IMR-90 (cell line): ENCODE data around the gene COMP. TPM values are rescaled to one million over a fixed set of nuclear protein-coding genes. Genes with fewer than 3 reads are reported as not detected.

Source experiments
- ATAC-seq: fragments of 200-7000 bp; cut with Tn5 transposase; 2 replicates; pipeline ENCODE4 v1.9.1; 2020; ENCODE audit warnings: low read depth, mild to moderate bottlenecking, moderate library complexity
- BruUV-seq: library from RNA; stranded (reverse); fragments of 400-500 nt; replicated peaks from 2 replicates; lab custom pipeline; 2021; lab: Mats Ljungman, UMichigan
- CTCF ChIA-PET: fragments of 300-600 bp; formaldehyde crosslinking; extraction: SDS; loops from one replicate; lab custom pipeline; 2021; ENCODE audit warnings: antibody characterized with exemption; lab: Yijun Ruan, JAX
- POLR2A ChIA-PET: fragments of 300-600 bp; sonication (Branson Sonifier 250); formaldehyde crosslinking; loops from one replicate; lab custom pipeline; 2022; ENCODE audit warnings: antibody characterized with exemption; ENCODE audit not compliant: unreplicated experiment; lab: Charles Lee
- DNase-seq: peaks from one replicate; pipeline ENCODE4 v3.0.0; 2013
- H2AFZ ChIP-seq: replicated peaks from 2 replicates; pipeline ENCODE3; 2013; ENCODE audit warnings: low read length, mild to moderate bottlenecking; ENCODE audit not compliant: poor library complexity
- H2AK5ac ChIP-seq: 2 replicates; pipeline ENCODE4 v1.6.1; 2013; ENCODE audit warnings: low read depth, low read length, inconsistent platforms
- H2AK9ac ChIP-seq: replicated peaks from 2 replicates; pipeline ENCODE3; 2013; ENCODE audit warnings: mild to moderate bottlenecking, low read depth, low read length, moderate library complexity; ENCODE audit not compliant: poor library complexity
- H2BK120ac ChIP-seq: 2 replicates; pipeline ENCODE4 v1.6.1; 2013; ENCODE audit warnings: low read depth, low read length, inconsistent platforms
- H2BK15ac ChIP-seq: 3 replicates; pipeline ENCODE4 v1.6.1; 2013; ENCODE audit warnings: low read depth, low read length, inconsistent platforms
- H2BK20ac ChIP-seq: 2 replicates; pipeline ENCODE4 v1.6.1; 2013; ENCODE audit warnings: low read depth, mild to moderate bottlenecking, inconsistent platforms, low read length, moderate library complexity
- H2BK5ac ChIP-seq: 2 replicates; pipeline ENCODE4 v1.6.1; 2013; ENCODE audit warnings: mild to moderate bottlenecking, low read depth, low read length, inconsistent platforms; ENCODE audit not compliant: poor library complexity, severe bottlenecking
- H3K14ac ChIP-seq: replicated peaks from 2 replicates; pipeline ENCODE4 v1.6.1; 2013; ENCODE audit warnings: low read depth, low read length, inconsistent platforms
- H3K18ac ChIP-seq: 2 replicates; pipeline ENCODE4 v1.6.1; 2013; ENCODE audit warnings: low read depth, low read length, control low read depth
- H3K23ac ChIP-seq: 2 replicates; pipeline ENCODE4 v1.6.1; 2013; ENCODE audit warnings: low read depth, low read length, inconsistent platforms
- H3K27ac ChIP-seq: 2 replicates; pipeline ENCODE4 v1.5.1; 2013; ENCODE audit warnings: mild to moderate bottlenecking, control low read depth, low read length; ENCODE audit not compliant: insufficient read depth
- H3K27me3 ChIP-seq: 2 replicates; pipeline ENCODE4 v1.6.1; 2013; ENCODE audit warnings: low read length; ENCODE audit not compliant: control insufficient read depth, insufficient read depth
- H3K36me3 ChIP-seq: 2 replicates; pipeline ENCODE4 v1.6.1; 2013; ENCODE audit warnings: low read length, mixed read lengths; ENCODE audit not compliant: control insufficient read depth, insufficient read depth
- H3K4ac ChIP-seq: 2 replicates; pipeline ENCODE4 v1.6.1; 2013; ENCODE audit warnings: low read depth, low read length, inconsistent platforms
- H3K4me1 ChIP-seq: 2 replicates; pipeline ENCODE4 v1.6.1; 2013; ENCODE audit warnings: low read length, mixed read lengths; ENCODE audit not compliant: control insufficient read depth, insufficient read depth
- H3K4me2 ChIP-seq: 2 replicates; pipeline ENCODE4 v1.6.1; 2013; ENCODE audit warnings: low read depth, mild to moderate bottlenecking, control low read depth, low read length, moderate library complexity
- H3K4me3 ChIP-seq: 2 replicates; pipeline ENCODE4 v1.5.1; 2013; ENCODE audit warnings: low read depth, mild to moderate bottlenecking, control low read depth, low read length, moderate library complexity; ENCODE audit not compliant: insufficient read depth
- H3K56ac ChIP-seq: 2 replicates; pipeline ENCODE4 v1.6.1; 2013; ENCODE audit warnings: low read length, inconsistent platforms; ENCODE audit not compliant: insufficient read depth; ENCODE audit errors: extremely low read depth
- H3K79me1 ChIP-seq, 2 experiments: 2 replicates each; pipeline ENCODE4 v1.6.1; 2013; ENCODE audit warnings: low read length in 2 of 2, inconsistent platforms in 1 of 2, low read depth in 1 of 2
- H3K9ac ChIP-seq: 2 replicates; pipeline ENCODE4 v1.6.1; 2013; ENCODE audit warnings: low read depth, low read length, control low read depth
- H3K9me1 ChIP-seq: 2 replicates; pipeline ENCODE4 v1.6.1; 2013; ENCODE audit warnings: low read length, inconsistent platforms; ENCODE audit not compliant: insufficient read depth
- H3K9me3 ChIP-seq: 2 replicates; pipeline ENCODE4 v1.6.1; 2013; ENCODE audit warnings: low read length; ENCODE audit not compliant: control insufficient read depth, insufficient read depth
- H4K20me1 ChIP-seq: 2 replicates; pipeline ENCODE4 v1.6.1; 2013; ENCODE audit warnings: low read length, inconsistent platforms; ENCODE audit not compliant: insufficient read depth
- H4K5ac ChIP-seq: 2 replicates; pipeline ENCODE4 v1.6.1; 2013; ENCODE audit warnings: mild to moderate bottlenecking, low read depth, low read length, control low read depth
- H4K8ac ChIP-seq, 2 experiments: 2 replicates each; pipeline ENCODE4 v1.6.1; 2013; ENCODE audit warnings: low read depth in 2 of 2, low read length in 2 of 2, control low read depth in 1 of 2, inconsistent platforms in 1 of 2
- H4K91ac ChIP-seq: 2 replicates; pipeline ENCODE4 v1.6.1; 2013; ENCODE audit warnings: low read depth, low read length, inconsistent platforms; ENCODE audit not compliant: insufficient read depth
- BHLHE40 ChIP-seq: fragments of 150-350 bp; IDR thresholded peaks from 2 replicates; pipeline ENCODE4 v1.6.1; 2016; ENCODE audit warnings: mild to moderate bottlenecking, low read depth, low read length
- CEBPB ChIP-seq: IDR thresholded peaks from 2 replicates; pipeline ENCODE4 v1.6.1; 2012; ENCODE audit warnings: low read depth, low read length, improper control_type of control experiment
- CHD1 ChIP-seq: IDR thresholded peaks from 2 replicates; pipeline ENCODE4 v1.6.1; 2012; ENCODE audit warnings: low read depth, low read length, improper control_type of control experiment
- FOS ChIP-seq: fragments of 150-350 bp; IDR thresholded peaks from 2 replicates; pipeline ENCODE4 v1.6.1; 2016; ENCODE audit warnings: low read depth, low read length
- MAFK ChIP-seq: IDR thresholded peaks from 2 replicates; pipeline ENCODE4 v1.6.1; 2012; ENCODE audit warnings: low read depth, low read length, improper control_type of control experiment
- NFE2L2 ChIP-seq: fragments of 150-350 bp; IDR thresholded peaks from 2 replicates; pipeline ENCODE4 v1.6.1; 2016; ENCODE audit warnings: low read depth, mild to moderate bottlenecking, low read length
- POLR2A ChIP-seq: IDR thresholded peaks from 2 replicates; pipeline ENCODE4 v1.6.1; 2012; ENCODE audit warnings: mild to moderate bottlenecking, low read depth, low read length
- RAD21 ChIP-seq: IDR thresholded peaks from 2 replicates; pipeline ENCODE4 v1.6.1; 2012; ENCODE audit warnings: low read length, improper control_type of control experiment
- RCOR1 ChIP-seq: IDR thresholded peaks from 2 replicates; pipeline ENCODE4 v1.6.1; 2012; ENCODE audit warnings: mild to moderate bottlenecking, low read length, improper control_type of control experiment; ENCODE audit not compliant: insufficient replicate concordance
- RFX5 ChIP-seq: IDR thresholded peaks from 2 replicates; pipeline ENCODE4 v1.8.0; 2012; ENCODE audit warnings: low read depth, mild to moderate bottlenecking, low read length, moderate library complexity
- WGBS, 2 experiments: methylation state at CpG; one replicate each; pipeline versions ENCODE4 v1.1.5 to v1.1.7; 2013; ENCODE audit warnings: missing lambda C conversion rate in 2 of 2; ENCODE audit not compliant: insufficient read length in 1 of 2; ENCODE audit errors: extremely low coverage in 2 of 2; 5-methylcytosine and 5-hydroxymethylcytosine counted together
- dilution Hi-C: fragments of 300-500 bp; cut with HindIII; formaldehyde crosslinking; loops from one replicate; pipeline ENCODE4 v1.14.3; 2018; ENCODE audit warnings: low sequenced_read_pairs; ENCODE audit not compliant: unreplicated experiment
- in situ Hi-C: fragments of 300-500 bp; cut with MboI; formaldehyde crosslinking; loops from 3 replicates; pipeline ENCODE4 v1.14.3; 2019; ENCODE audit warnings: low sequenced_read_pairs, inconsistent platforms, mixed read lengths
- intact Hi-C: fragments of 100-400 bp; cut with micrococcal nuclease; formaldehyde crosslinking; loops from 2 replicates; pipeline ENCODE4 v1.10.0; 2022
- polyA plus RNA-seq, 3 experiments: library from polyadenylated mRNA; depleted of rRNA; stranded (reverse); fragments of >200 nt; gene quantifications; 2 replicates each; pipeline ENCODE4 v1.2.3, GENCODE V29; 2012; ENCODE audit warnings: low replicate concordance in 1 of 3
- total RNA-seq: library from RNA; depleted of rRNA; stranded (reverse); fragments of >200 nt; gene quantifications from 2 replicates; pipeline ENCODE4 v1.2.3, GENCODE V29; 2012
- TF ChIP-seq, protein P1 (sequence below): conservative IDR thresholded peaks from 2 replicates; pipeline ENCODE4 v1.5.1; 2012; ENCODE audit warnings: mild to moderate bottlenecking, low read depth, low read length, improper control_type of control experiment

Gene COMP
- total and polyA plus RNA-seq, 2 of the 4 experiments (the other 2 are of a cell fraction), result under 0.01 to 0.43 TPM

- H4K8ac ChIP-seq, result no peak overlapping the region
- no peak overlapping the region for H2BK15ac ChIP-seq
- WGBS, 2 experiments, result 82% methylated on average over 6 of the region's 10 CpGs; no CpG with 5 or more reads in 1 of the 2 experiments
- no peak overlapping the region for H3K18ac ChIP-seq
- intact Hi-C loops, result no loop called here
- BruUV-seq, result no TSS peak
- H2BK120ac ChIP-seq, result no peak overlapping the region
- H3K79me1 ChIP-seq, result peaks cover 5 to 13% of the 10 kb centered on the region in 2 experiments; a peak in 3 of 4 replicates
- no peaks in the 10 kb centered on the region; the same call in 1 of the 2 replicates for H3K9me1 ChIP-seq
- in situ Hi-C loops, result no loop called here
- ATAC-seq (no peak), DNase-seq (peak; percentile 15)
- H3K9me3 ChIP-seq, result no peaks in the 10 kb centered on the region
- H3K56ac ChIP-seq, result no peak overlapping the region
- no peak overlapping the region for H3K4me2 ChIP-seq
- TF ChIP-seq CEBPB, result no peak
- TF ChIP-seq POLR2A, result no peak
- TF ChIP-seq, protein P1, sequence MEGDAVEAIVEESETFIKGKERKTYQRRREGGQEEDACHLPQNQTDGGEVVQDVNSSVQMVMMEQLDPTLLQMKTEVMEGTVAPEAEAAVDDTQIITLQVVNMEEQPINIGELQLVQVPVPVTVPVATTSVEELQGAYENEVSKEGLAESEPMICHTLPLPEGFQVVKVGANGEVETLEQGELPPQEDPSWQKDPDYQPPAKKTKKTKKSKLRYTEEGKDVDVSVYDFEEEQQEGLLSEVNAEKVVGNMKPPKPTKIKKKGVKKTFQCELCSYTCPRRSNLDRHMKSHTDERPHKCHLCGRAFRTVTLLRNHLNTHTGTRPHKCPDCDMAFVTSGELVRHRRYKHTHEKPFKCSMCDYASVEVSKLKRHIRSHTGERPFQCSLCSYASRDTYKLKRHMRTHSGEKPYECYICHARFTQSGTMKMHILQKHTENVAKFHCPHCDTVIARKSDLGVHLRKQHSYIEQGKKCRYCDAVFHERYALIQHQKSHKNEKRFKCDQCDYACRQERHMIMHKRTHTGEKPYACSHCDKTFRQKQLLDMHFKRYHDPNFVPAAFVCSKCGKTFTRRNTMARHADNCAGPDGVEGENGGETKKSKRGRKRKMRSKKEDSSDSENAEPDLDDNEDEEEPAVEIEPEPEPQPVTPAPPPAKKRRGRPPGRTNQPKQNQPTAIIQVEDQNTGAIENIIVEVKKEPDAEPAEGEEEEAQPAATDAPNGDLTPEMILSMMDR, result no peak
- no peak for TF ChIP-seq MAFK
- no peak for TF ChIP-seq RCOR1
- no peak for TF ChIP-seq NFE2L2
- TF ChIP-seq FOS, result no peak
- TF ChIP-seq BHLHE40, result no peak
- no peak for TF ChIP-seq RFX5
- TF ChIP-seq RAD21, result no peak
- no peak for TF ChIP-seq CHD1
- no peaks in the 10 kb centered on the region for H3K36me3 ChIP-seq
- H3K23ac ChIP-seq, result no peak overlapping the region
- no peak overlapping the region for H4K5ac ChIP-seq
- no peak overlapping the region for H2AK5ac ChIP-seq
- no peaks in the 10 kb centered on the region for H3K27me3 ChIP-seq
- ChIA-PET POLR2A (no interaction called here), CTCF (no interaction called here)
- no peak overlapping the region for H3K9ac ChIP-seq
- no peak overlapping the region for H2AFZ ChIP-seq
- no peak overlapping the region for H3K27ac ChIP-seq
- peak overlapping the region; percentile 70 for H2AK9ac ChIP-seq
- H3K14ac ChIP-seq, result no peak overlapping the region
- H4K20me1 ChIP-seq, result peaks cover 49% of the 10 kb centered on the region
- H3K4ac ChIP-seq, result no peak overlapping the region; the same call in 1 of the 2 replicates
- H3K4me3 ChIP-seq, result no peak overlapping the region
- H3K4me1 ChIP-seq, result peaks cover 7% of the 10 kb centered on the region; the same call in 1 of the 2 replicates
- no peak overlapping the region for H4K91ac ChIP-seq
- H2BK20ac ChIP-seq, result no peak overlapping the region
- dilution Hi-C loops, result no loop called here
- no peak overlapping the region for H2BK5ac ChIP-seq
These were observed 53.7 kb downstream of the COMP start for GRCh38 chr19:18737337-18737953.
